ENCODE data around the gene TXNRD1. TPM values are rescaled to one million over a fixed set of nuclear protein-coding genes. Genes with fewer than 3 reads are reported as not detected.
A peak's percentile ranks its signal among the peaks of the same experiment; 100 is the strongest.
"Not testable (repeated sequence)": the region's sequence is repeated elsewhere in the genome, so short reads cannot be mapped to it uniquely, and the experiment has no call there.

The TXNRD1 gene
- total RNA-seq, 1 donor = 502 TPM

DNA sequence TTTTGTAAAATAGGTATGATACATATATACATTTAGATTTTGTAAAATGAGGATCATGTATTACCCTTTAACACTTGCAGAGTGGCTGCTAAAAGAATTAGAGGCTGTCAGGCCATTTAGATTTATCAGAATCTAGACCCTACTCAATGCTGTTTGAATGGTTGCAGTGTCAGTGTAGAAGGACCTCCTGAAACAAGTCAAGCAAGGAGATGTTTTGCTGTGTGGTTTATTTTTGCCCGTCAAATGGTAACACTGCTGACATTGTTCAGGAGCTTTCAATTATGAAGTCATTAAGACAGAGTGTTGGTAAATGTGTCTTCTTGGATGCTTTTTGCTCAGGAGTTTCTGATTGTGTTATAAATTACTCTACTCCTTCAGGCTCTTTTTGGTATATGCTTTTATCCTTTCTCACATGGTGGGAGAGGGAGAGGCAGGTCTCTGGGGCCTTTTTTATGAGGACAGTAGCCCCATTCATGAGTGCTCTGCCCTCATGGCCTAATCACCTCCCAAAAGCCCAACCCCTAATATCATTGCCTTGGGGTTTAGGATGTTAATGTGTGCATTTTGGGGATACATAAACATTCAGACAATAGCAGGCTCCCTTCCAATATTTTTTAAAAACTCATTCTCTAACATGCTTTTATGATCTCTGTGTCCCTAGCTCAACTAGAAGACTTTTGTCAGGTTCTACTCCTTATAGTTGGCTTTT lies 104.5 kb downstream of the TXNRD1 start:
- Histone ChIP-seq H2AFZ (ENCODE audit: low read length) (no peak overlapping the region), H3K27ac (ENCODE audit: low read depth, low read length) (no peak overlapping the region), H3K4me1 (ENCODE audit: insufficient read depth, low read length) (peaks cover 4% of the 10 kb centered on the region), H3K4me3 (ENCODE audit: insufficient read depth, low read length) (no peak overlapping the region), H3K4me2 (ENCODE audit: insufficient read depth, low read length) (no peak overlapping the region), H3K9me3 (ENCODE audit: low read depth, low read length) (no peaks in the 10 kb centered on the region), H3K27me3 (ENCODE audit: insufficient read depth, low read length) (no peaks in the 10 kb centered on the region), H4K20me1 (ENCODE audit: insufficient read depth, low read length) (peaks cover 29% of the 10 kb centered on the region), H3K36me3 (ENCODE audit: insufficient read depth, low read length) (peaks cover 87% of the 10 kb centered on the region), H3K79me2 (ENCODE audit: insufficient read depth, low read length) (peaks cover 62% of the 10 kb centered on the region)
- no peak for DNase-seq (ENCODE audit: insufficient read length, low spot score, missing footprints)
- TF ChIP-seq, protein P1, sequence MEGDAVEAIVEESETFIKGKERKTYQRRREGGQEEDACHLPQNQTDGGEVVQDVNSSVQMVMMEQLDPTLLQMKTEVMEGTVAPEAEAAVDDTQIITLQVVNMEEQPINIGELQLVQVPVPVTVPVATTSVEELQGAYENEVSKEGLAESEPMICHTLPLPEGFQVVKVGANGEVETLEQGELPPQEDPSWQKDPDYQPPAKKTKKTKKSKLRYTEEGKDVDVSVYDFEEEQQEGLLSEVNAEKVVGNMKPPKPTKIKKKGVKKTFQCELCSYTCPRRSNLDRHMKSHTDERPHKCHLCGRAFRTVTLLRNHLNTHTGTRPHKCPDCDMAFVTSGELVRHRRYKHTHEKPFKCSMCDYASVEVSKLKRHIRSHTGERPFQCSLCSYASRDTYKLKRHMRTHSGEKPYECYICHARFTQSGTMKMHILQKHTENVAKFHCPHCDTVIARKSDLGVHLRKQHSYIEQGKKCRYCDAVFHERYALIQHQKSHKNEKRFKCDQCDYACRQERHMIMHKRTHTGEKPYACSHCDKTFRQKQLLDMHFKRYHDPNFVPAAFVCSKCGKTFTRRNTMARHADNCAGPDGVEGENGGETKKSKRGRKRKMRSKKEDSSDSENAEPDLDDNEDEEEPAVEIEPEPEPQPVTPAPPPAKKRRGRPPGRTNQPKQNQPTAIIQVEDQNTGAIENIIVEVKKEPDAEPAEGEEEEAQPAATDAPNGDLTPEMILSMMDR (IDR thresholded peaks at IDR 0.05; ENCODE audit: extremely low read depth, low read depth, low read length) = no peak

DNA sequence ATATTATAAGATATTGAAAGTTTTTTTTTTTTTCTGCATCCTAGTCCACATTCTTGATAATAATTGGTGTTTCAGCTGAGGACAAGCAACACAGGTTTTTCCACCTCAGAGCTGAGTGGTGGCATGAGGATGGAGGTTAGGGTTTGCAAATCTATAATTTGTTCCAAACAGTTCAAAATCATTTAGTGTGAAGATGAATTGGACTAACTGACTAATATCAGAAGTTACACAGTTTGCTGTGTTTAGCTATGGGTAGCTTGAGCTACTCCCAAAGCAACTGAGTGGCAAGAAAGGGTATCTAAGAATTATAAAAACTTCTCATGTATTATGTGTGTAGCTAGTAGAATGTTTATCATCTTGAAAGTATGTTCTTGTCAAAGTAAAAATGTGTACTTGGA lies 105.0 kb downstream of the TXNRD1 start:
- H3K79me2 ChIP-seq (ENCODE audit: insufficient read depth, low read length) = peaks cover 59% of the 10 kb centered on the region
- H3K36me3 ChIP-seq (ENCODE audit: insufficient read depth, low read length) = peaks cover 87% of the 10 kb centered on the region
- no peak overlapping the region for H2AFZ ChIP-seq (ENCODE audit: low read length)
- no peaks in the 10 kb centered on the region for H3K27me3 ChIP-seq (ENCODE audit: insufficient read depth, low read length)
- H4K20me1 ChIP-seq (ENCODE audit: insufficient read depth, low read length) = peaks cover 27% of the 10 kb centered on the region
- DNase-seq (ENCODE audit: insufficient read length, low spot score, missing footprints) = peak; percentile 58
- no peaks in the 10 kb centered on the region for H3K4me1 ChIP-seq (ENCODE audit: insufficient read depth, low read length)
- H3K27ac ChIP-seq (ENCODE audit: low read depth, low read length) = no peak overlapping the region
- no peaks in the 10 kb centered on the region for H3K9me3 ChIP-seq (ENCODE audit: low read depth, low read length)
- no peak overlapping the region for H3K4me3 ChIP-seq (ENCODE audit: insufficient read depth, low read length)
- no peak overlapping the region for H3K4me2 ChIP-seq (ENCODE audit: insufficient read depth, low read length)
- TF ChIP-seq, protein P1 (IDR thresholded peaks at IDR 0.05; ENCODE audit: extremely low read depth, low read depth, low read length) = no peak

DNA sequence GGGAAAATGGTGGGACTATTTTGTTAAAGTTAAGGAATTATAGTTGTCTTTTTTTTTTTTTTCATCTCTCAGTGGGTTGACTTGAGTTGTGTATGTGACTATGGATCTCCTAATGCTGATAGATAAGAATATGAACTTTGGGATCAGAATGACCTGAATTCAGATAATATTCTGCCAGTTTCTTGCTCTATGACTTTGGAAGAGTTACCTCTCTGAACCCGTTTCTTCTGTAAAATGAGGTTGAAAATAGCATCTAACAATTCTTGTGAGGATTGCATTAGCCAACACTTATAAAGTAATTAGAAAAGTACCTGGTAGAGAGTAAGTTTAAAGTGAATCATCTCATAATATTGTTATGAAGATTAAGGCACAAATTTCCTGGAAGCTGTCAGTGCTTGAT lies 106.4 kb downstream of the TXNRD1 start:
- H3K4me3 ChIP-seq (ENCODE audit: insufficient read depth, low read length) = no peak overlapping the region
- H3K36me3 ChIP-seq (ENCODE audit: insufficient read depth, low read length) = peaks cover 89% of the 10 kb centered on the region
- no peak overlapping the region for H3K4me2 ChIP-seq (ENCODE audit: insufficient read depth, low read length)
- H3K79me2 ChIP-seq (ENCODE audit: insufficient read depth, low read length) = peaks cover 54% of the 10 kb centered on the region
- H3K27me3 ChIP-seq (ENCODE audit: insufficient read depth, low read length) = no peaks in the 10 kb centered on the region
- H3K27ac ChIP-seq (ENCODE audit: low read depth, low read length) = no peak overlapping the region
- H2AFZ ChIP-seq (ENCODE audit: low read length) = no peak overlapping the region
- H3K9me3 ChIP-seq (ENCODE audit: low read depth, low read length) = no peaks in the 10 kb centered on the region
- H4K20me1 ChIP-seq (ENCODE audit: insufficient read depth, low read length) = peaks cover 27% of the 10 kb centered on the region
- H3K4me1 ChIP-seq (ENCODE audit: insufficient read depth, low read length) = no peaks in the 10 kb centered on the region
- TF ChIP-seq, protein P1 (IDR thresholded peaks at IDR 0.05; ENCODE audit: extremely low read depth, low read depth, low read length) = no peak
- no peak for DNase-seq (ENCODE audit: insufficient read length, low spot score, missing footprints)

DNA sequence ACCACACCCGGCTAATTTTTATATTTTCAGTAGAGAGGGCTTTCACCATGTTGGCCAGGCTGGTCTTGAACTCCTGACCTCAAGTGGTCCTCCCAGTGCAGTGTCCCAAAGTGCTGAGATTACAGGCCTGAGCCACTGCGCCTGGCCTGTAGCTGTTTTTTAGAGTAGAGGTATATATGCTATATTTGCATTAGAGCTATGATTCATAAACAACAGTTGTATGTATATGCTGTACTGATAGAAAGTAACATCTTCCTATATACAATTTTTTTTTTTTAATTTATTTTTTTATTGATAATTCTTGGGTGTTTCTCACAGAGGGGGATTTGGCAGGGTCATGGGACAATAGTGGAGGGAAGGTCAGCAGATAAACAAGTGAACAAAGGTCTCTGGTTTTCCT lies 107.0 kb downstream of the TXNRD1 start:
- H4K20me1 ChIP-seq (ENCODE audit: insufficient read depth, low read length) = peaks cover 27% of the 10 kb centered on the region
- H3K27me3 ChIP-seq (ENCODE audit: insufficient read depth, low read length); H3K4me2 ChIP-seq (ENCODE audit: insufficient read depth, low read length); H3K9me3 ChIP-seq (ENCODE audit: low read depth, low read length); H3K4me3 ChIP-seq (ENCODE audit: insufficient read depth, low read length); H3K27ac ChIP-seq (ENCODE audit: low read depth, low read length); DNase-seq (ENCODE audit: insufficient read length, low spot score, missing footprints); H3K4me1 ChIP-seq (ENCODE audit: insufficient read depth, low read length); H2AFZ ChIP-seq (ENCODE audit: low read length): not testable (repeated sequence)
- peaks cover 52% of the 10 kb centered on the region for H3K79me2 ChIP-seq (ENCODE audit: insufficient read depth, low read length)
- peaks cover 89% of the 10 kb centered on the region for H3K36me3 ChIP-seq (ENCODE audit: insufficient read depth, low read length)

Measured in osteoblast (primary cell).